Tibial nerve (tissue), 4 donors: ENCODE data around the gene KSR1.

Source experiments
- EP300 ChIP-seq, 2 donors: sonication (generic); formaldehyde crosslinking; IDR thresholded peaks; one replicate each; pipeline ENCODE4 v1.6.1; 2017; ENCODE audit warnings: antibody characterized with exemption in 2 of 2, mild to moderate bottlenecking in 1 of 2
- POLR2A ChIP-seq, 2 donors: fragments of 450-650 bp; IDR thresholded peaks; one replicate each; pipeline ENCODE4 v1.6.1; 2017; ENCODE audit warnings: antibody characterized with exemption in 2 of 2, mild to moderate bottlenecking in 2 of 2, moderate library complexity in 2 of 2
- TF ChIP-seq, protein P1 (sequence below), 5 experiments: fragments of 200-600 bp in 3 of 5; fragments of 450-650 bp in 2 of 5; sonication (generic) in 3 of 5; IDR thresholded peaks; one replicate each; pipeline ENCODE4 v1.5.1; 2016 to 2019; ENCODE audit warnings: antibody characterized with exemption in 5 of 5, mild to moderate bottlenecking in 3 of 5, moderate library complexity in 2 of 5

DNA sequence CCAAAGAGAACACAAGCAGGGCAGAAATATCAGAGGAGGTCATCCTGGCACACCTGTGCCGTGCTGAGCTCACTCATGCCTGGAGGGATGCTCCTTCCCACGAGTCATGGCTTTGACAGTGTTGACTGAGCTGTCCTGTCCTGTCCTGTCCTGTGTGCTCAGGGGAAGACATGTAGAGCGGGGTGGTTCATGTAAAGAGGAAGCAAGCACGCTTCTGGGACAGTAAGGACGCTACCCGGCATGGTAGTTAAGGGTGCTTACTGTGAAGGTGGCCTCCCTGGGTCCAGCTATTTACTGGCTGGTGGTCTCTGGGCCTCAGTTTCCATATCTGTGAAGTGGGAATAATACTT is 175.1 kb downstream of the KSR1 start:
- TF ChIP-seq, protein P1, sequence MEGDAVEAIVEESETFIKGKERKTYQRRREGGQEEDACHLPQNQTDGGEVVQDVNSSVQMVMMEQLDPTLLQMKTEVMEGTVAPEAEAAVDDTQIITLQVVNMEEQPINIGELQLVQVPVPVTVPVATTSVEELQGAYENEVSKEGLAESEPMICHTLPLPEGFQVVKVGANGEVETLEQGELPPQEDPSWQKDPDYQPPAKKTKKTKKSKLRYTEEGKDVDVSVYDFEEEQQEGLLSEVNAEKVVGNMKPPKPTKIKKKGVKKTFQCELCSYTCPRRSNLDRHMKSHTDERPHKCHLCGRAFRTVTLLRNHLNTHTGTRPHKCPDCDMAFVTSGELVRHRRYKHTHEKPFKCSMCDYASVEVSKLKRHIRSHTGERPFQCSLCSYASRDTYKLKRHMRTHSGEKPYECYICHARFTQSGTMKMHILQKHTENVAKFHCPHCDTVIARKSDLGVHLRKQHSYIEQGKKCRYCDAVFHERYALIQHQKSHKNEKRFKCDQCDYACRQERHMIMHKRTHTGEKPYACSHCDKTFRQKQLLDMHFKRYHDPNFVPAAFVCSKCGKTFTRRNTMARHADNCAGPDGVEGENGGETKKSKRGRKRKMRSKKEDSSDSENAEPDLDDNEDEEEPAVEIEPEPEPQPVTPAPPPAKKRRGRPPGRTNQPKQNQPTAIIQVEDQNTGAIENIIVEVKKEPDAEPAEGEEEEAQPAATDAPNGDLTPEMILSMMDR (IDR thresholded peaks at IDR 0.05): no peak
- TF ChIP-seq POLR2A (IDR thresholded peaks at IDR 0.05): no peak
- TF ChIP-seq EP300 (IDR thresholded peaks at IDR 0.05): no peak
